Left renal pelvis (tissue), 4 donors: ENCODE results near the gene GSK3B. TPM values are rescaled to one million over a fixed set of nuclear protein-coding genes. Genes with fewer than 3 reads are reported as not detected.
"Not testable (repeated sequence)": the region's sequence is repeated elsewhere in the genome, so short reads cannot be mapped to it uniquely, and the experiment has no call there.

Experiments used
- DNase-seq, 4 donors: peaks; one replicate each; pipeline ENCODE4 v3.0.0-alpha.2; 2013; ENCODE audit warnings: low read depth in 4 of 4, low spot score in 3 of 4
- polyA plus RNA-seq, 4 donors: library from polyadenylated mRNA; unstranded; fragments of 120-200 nt; gene quantifications; one replicate each; pipeline ENCODE4 v1.2.1, GENCODE V29; 2013; ENCODE audit not compliant: insufficient read length in 4 of 4

The GSK3B gene
- polyA plus RNA-seq, 4 donors, result 39.7 to 52.7 (median 43.6) TPM

DNA sequence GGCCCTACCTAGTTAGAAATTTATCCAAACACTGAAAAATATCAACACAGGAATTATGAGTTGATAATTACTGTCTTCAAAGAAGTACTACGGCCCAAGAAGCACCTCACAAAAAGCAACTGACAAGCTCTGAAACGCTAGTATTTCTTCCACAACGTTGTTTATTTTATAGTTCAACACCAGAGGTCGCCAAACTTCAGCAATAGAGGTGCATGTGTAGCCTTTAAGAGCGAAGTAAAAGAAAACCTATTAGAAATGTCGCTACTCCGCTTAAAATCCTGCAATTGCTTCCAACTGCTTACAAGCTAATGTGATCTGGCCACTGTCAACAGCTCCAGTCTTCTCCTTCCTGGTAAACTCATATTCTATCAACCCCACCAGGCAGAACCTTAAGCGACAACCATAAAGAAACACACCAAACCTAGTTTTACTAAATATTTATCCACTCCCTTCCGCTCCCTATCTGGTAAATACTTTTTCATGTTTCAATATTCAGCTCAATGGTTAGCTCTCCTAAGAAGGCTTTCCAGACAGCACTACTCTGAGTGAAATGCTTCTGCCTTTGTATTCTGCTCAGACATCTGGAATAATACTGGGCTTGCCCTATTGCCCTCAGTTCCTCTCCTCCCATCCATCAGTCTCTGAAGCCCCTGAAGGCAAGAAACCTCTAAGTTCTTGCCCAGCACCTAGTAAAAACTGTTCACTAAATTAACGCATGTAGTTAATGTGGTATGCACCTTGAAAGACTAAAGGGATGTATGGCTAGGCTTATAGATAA is 202.1 kb downstream of the GSK3B start:
- DNase-seq, result peak; percentile 48 to 70 (median 66)

DNA sequence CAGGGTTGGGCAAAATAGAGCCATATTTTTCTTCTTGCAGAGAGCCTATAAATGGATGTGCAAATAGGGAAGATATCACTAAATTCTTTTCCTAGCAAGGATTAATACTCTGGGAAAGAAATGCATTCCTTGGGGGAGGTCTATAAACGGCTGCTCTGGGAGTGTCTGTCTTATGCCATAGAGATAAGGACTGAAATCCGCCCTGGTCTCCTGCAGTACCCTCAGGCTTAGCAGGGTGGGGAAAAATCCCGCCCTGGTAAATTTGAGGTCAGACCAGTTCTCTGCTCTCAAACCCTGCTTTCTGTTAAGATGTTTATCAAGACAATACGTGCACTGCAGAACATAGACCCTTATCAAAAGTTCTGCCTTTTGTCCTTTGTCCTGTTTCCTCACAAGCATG is 205.6 kb downstream of the GSK3B start:
- DNase-seq, result not testable (repeated sequence)

- no peak for DNase-seq
These were observed 208.3 kb downstream of the GSK3B start for GRCh38 chr3:119885746-119886530.

DNA sequence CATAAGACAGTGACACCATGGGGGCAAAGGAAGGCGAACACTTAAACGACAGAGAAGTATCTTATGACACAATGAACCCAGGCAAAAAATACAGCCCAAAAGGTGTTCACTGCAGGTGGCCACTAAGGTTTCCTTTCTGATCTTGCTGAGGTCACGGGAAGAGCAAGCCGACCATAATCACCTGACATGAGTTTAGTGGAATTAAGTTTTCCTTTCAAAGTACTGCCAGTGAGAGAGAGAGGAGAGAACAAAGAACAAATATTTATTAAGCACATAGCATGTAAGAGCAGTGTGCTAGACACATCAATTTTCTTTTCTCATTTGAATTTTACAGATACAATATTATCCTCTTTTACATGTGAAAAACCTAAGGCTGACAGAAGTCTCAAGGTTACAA is 210.1 kb downstream of the GSK3B start:
- DNase-seq, result no peak

- no peak for DNase-seq
These were observed 210.6 kb downstream of the GSK3B start for GRCh38 chr3:119883461-119884160.

- DNase-seq, result no peak
These were observed 213.3 kb downstream of the GSK3B start for GRCh38 chr3:119880966-119881365.

GRCh38 chr3:119873646-119874045 is 220.6 kb downstream of the GSK3B start:
- DNase-seq, result no peak

DNA sequence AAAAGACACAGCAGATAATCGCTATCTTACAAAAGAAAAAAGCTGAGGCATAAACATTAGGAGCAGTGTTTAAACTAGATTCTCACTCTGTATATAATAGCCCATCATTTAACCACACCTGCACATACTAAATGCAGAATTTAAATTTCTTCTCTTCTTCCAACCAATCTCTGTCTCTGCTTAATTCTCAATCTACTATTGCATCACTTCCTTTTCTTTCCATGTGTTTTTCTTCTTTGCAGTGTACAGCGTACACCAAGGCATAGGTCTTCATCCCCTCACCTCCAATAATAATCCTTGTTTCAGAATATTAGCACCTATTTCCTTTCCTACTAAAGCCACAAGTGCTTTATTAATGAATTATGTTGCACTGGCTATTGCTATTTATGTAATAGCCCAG is 221.5 kb downstream of the GSK3B start:
- no peak for DNase-seq

- no peak for DNase-seq
These were observed 222.7 kb downstream of the GSK3B start for GRCh38 chr3:119871571-119871970.

- DNase-seq, result no peak
These were observed 223.7 kb downstream of the GSK3B start for GRCh38 chr3:119870512-119870911.

GRCh38 chr3:119864476-119864875 is 229.8 kb downstream of the GSK3B start:
- peak in 1 of 4 donors; percentile 27 for DNase-seq

GRCh38 chr3:119862616-119863015 is 231.6 kb downstream of the GSK3B start:
- DNase-seq, result no peak

- no peak for DNase-seq
These were observed 232.6 kb downstream of the GSK3B start for GRCh38 chr3:119861681-119862080.

DNA sequence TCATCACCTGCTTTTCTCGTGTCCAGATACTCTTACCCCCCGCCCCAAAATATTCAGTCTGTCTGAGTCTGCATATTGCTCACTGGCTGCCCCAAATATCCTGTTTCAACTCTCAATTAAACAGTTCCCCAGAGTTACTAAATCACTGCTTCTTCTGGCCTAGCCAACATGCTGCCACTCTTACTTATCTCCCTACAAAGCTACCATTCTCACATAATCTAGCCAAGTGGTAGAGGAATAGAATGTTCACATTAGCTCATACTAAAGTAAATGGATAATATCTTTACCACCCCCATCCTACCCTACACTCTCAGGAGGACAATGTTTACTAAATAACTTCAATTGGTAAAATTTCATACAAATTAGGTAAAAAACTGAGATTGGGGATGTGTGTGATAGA is 234.5 kb downstream of the GSK3B start:
- no peak for DNase-seq

GRCh38 chr3:119858957-119859356 is 235.3 kb downstream of the GSK3B start:
- DNase-seq, result no peak

DNA sequence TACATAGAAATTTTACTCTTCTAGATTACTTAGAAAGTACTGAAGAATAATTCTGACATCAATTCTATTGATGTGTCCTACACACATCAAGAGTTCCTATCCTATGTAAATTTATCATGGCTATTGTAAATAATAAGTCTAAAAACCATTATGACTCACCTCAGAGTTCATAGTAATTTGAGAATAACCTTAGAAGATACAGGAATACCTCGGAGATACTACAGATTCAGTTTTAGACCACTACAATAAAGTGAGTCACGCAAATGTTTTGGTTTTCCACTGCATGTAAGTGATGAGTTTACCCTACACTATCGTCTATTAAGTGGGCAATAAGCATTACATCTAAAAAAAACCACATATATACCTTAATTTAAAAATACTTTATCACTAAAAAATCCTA is 237.6 kb downstream of the GSK3B start:
- no peak for DNase-seq

DNA sequence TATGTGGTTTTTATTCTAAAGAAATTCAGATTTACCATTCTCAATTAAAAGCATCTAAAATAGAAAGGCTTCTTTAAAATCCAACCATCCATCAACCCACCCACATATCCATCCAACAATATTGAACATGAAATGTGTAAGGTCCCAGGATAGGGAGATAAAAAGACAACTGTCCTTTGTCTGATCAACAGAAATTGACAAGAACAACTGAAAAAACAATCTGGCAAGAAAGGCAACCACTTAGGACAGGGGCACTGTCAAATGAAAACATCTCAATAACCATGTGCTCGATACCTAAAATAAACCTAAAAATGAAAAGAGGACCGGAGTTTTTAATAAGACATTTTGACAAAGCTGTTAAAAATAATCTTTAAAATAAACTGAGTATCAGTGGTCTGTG is 245.1 kb downstream of the GSK3B start:
- no peak for DNase-seq

DNA sequence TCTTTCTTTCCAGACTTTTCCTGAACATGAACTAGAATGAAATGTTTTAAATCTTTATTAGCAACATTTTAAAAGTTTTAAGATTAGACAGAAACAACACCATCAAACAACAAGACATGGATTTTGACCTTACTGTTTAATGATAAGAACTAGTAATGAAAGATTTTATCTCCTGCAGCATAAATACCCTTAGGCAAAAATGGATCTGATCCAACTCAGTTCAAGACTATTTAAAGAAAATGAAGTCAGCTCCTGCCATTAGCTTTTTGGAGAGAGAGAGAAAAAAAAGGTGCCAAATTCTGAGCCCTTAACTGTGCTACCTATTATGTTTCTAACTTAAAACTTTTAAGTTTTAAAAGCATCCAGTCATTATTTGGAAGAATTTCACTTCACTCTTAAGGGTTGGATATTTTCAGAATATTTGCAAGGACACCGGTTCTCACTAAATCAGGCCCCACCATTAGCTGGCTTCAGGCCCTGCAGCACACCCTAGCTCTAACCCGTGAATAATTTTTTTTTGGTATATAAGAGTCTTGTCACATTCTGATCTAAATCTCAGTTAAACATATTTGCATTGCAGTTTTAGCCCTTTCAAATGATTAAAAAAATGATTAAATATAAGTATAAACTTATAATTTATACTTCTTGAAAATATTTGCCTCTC is 252.3 kb downstream of the GSK3B start:
- no peak for DNase-seq

- DNase-seq, result no peak
These were observed 258.7 kb downstream of the GSK3B start for GRCh38 chr3:119835556-119835955.

DNA sequence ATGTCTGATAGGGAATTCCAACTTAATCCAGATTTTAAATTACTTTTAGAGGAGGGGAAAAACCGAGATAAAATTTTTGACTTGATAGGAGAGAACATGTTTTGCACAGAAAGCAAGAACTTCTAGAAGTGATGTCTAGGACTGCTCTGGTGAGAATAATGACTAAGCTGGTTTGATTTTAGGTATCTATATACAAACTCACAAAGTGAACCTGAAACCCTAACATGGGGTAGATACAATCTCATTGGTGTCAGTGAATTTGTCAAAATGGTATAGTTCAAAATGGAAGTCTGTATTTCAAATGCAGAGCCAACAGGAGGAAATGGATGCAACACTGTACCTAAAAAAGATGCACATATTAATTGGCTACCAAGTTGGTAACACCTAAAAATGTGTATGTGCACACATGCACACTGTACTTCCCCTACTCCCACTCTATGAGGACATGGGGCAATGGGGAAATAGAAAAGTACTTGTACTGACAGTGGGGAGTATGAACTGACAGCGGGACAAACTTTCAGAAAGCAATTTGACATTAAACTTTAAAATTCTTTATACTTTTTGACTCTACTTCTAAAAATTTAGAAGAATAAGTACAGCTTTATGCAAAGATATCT is 259.4 kb downstream of the GSK3B start:
- DNase-seq, result no peak
